PC-9 (cell line): ENCODE results near the gene ZNF331. TPM values are rescaled to one million over a fixed set of nuclear protein-coding genes. Genes with fewer than 3 reads are reported as not detected.

Experiments used
- BruUV-seq: library from RNA; stranded (reverse); fragments of 400-500 nt; replicated peaks from 2 replicates; lab custom pipeline; 2021; lab: Mats Ljungman, UMichigan
- CTCF ChIA-PET: fragments of 300-600 bp; sonication (Branson Sonifier 250); formaldehyde crosslinking; loops from one replicate; lab custom pipeline; 2022; ENCODE audit warnings: antibody characterized with exemption; lab: Charles Lee
- POLR2A ChIA-PET: fragments of 300-600 bp; sonication (Branson Sonifier 250); formaldehyde crosslinking; loops from one replicate; lab custom pipeline; 2022; ENCODE audit warnings: antibody characterized with exemption; ENCODE audit not compliant: unreplicated experiment; lab: Charles Lee
- DNase-seq, 2 experiments: peaks; one replicate each; pipeline versions ENCODE4 v3.0.0 to v3.0.0-alpha.2; 2015 to 2022; ENCODE audit warnings: mixed read lengths in 1 of 2
- H2AFZ ChIP-seq: fragments of 200-600 bp; sonication (generic); 2 replicates; pipeline ENCODE4 v1.8.1; 2017; ENCODE audit warnings: antibody characterized with exemption
- H3F3A ChIP-seq: fragments of 200-600 bp; sonication (generic); 2 replicates; pipeline ENCODE4 v1.8.1; 2017; ENCODE audit warnings: antibody characterized with exemption, mild to moderate bottlenecking, low read depth; ENCODE audit not compliant: insufficient read depth
- H3K27ac ChIP-seq: fragments of 200-600 bp; sonication (generic); 2 replicates; pipeline ENCODE4 v1.6.1; 2016; ENCODE audit warnings: mixed run types
- H3K27me3 ChIP-seq: fragments of 200-600 bp; sonication (generic); 2 replicates; pipeline ENCODE4 v1.6.1; 2016; ENCODE audit warnings: low read depth, mixed run types; ENCODE audit not compliant: insufficient read depth
- H3K36me3 ChIP-seq: fragments of 200-600 bp; sonication (generic); 2 replicates; pipeline ENCODE4 v1.6.1; 2016; ENCODE audit warnings: low read depth, mixed run types
- H3K4me1 ChIP-seq: fragments of 200-600 bp; sonication (generic); replicated peaks from 2 replicates; pipeline ENCODE4 v1.6.1; 2016; ENCODE audit warnings: mixed run types; ENCODE audit not compliant: insufficient read depth
- H3K4me2 ChIP-seq: fragments of 200-600 bp; sonication (generic); 2 replicates; pipeline ENCODE4 v1.6.1; 2017; ENCODE audit warnings: mixed run types
- H3K4me3 ChIP-seq: fragments of 200-600 bp; sonication (generic); 2 replicates; pipeline ENCODE4 v1.6.1; 2016; ENCODE audit warnings: mixed run types
- H3K79me2 ChIP-seq: fragments of 200-600 bp; sonication (generic); 2 replicates; pipeline ENCODE4 v1.6.1; 2017; ENCODE audit warnings: low read depth, mixed run types
- H3K9me2 ChIP-seq: fragments of 200-600 bp; sonication (generic); 2 replicates; pipeline ENCODE4 v1.8.1; 2017; ENCODE audit warnings: mild to moderate bottlenecking; ENCODE audit not compliant: insufficient read depth
- H3K9me3 ChIP-seq: fragments of 200-600 bp; sonication (generic); 2 replicates; pipeline ENCODE4 v1.8.1; 2016; ENCODE audit warnings: low read depth; ENCODE audit not compliant: insufficient read depth
- H4K20me1 ChIP-seq: fragments of 200-600 bp; sonication (generic); 2 replicates; pipeline ENCODE4 v1.8.1; 2017; ENCODE audit not compliant: insufficient read depth
- CTCF ChIP-seq: fragments of 200-600 bp; sonication (generic); conservative IDR thresholded peaks from 2 replicates; pipeline ENCODE4 v1.6.1; 2017; ENCODE audit warnings: mixed run types, antibody characterized with exemption, mild to moderate bottlenecking, moderate library complexity
- EZH2 ChIP-seq: fragments of 200-600 bp; sonication (generic); IDR thresholded peaks from 2 replicates; pipeline ENCODE4 v1.8.0; 2017; ENCODE audit warnings: antibody characterized with exemption, low read depth
- intact Hi-C: fragments of 100-400 bp; cut with micrococcal nuclease; formaldehyde crosslinking; loops from one replicate; pipeline ENCODE4 v1.10.0; 2022; ENCODE audit not compliant: unreplicated experiment
- total RNA-seq: library from RNA; stranded (reverse); gene quantifications from 2 replicates; pipeline ENCODE4 v1.2.3, GENCODE V29; 2021

The ZNF331 gene
- total RNA-seq, 1 experiment from 2014 or later: 39.2 TPM

GRCh38 chr19:53579518-53579917 lies 41.6 kb downstream of the ZNF331 start:
- Histone ChIP-seq H3K27me3 (no peaks in the 10 kb centered on the region), H3K79me2 (no peaks in the 10 kb centered on the region), H3K4me3 (no peak overlapping the region), H3K9me3 (peaks cover 57% of the 10 kb centered on the region), H3F3A (no peaks in the 10 kb centered on the region), H3K4me1 (no peaks in the 10 kb centered on the region), H3K36me3 (peaks cover 44% of the 10 kb centered on the region), H3K27ac (no peak overlapping the region), H4K20me1 (no peaks in the 10 kb centered on the region), H2AFZ (no peak overlapping the region), H3K9me2 (no peaks in the 10 kb centered on the region), H3K4me2 (no peak overlapping the region)
- intact Hi-C loops: no loop called here
- ChIA-PET POLR2A (no interaction called here), CTCF (no interaction called here)
- no peak for DNase-seq
- no TSS peak for BruUV-seq
- no peak for TF ChIP-seq CTCF

GRCh38 chr19:53580871-53581835 lies 43.2 kb downstream of the ZNF331 start:
- Histone ChIP-seq H3K9me3 (peaks cover 43% of the 10 kb centered on the region), H2AFZ (no peak overlapping the region), H3K4me3 (no peak overlapping the region), H3K27ac (no peak overlapping the region), H3F3A (no peaks in the 10 kb centered on the region), H3K36me3 (peaks cover 32% of the 10 kb centered on the region), H3K9me2 (no peaks in the 10 kb centered on the region), H3K4me1 (no peaks in the 10 kb centered on the region), H4K20me1 (no peaks in the 10 kb centered on the region), H3K79me2 (no peaks in the 10 kb centered on the region), H3K4me2 (no peak overlapping the region), H3K27me3 (no peaks in the 10 kb centered on the region)
- POLR2A ChIA-PET: no interaction called here
- TF ChIP-seq CTCF: no peak
- TF ChIP-seq EZH2: no peak
- CTCF ChIA-PET: no interaction called here
- DNase-seq: no peak
- BruUV-seq: no TSS peak
- intact Hi-C loops: no loop called here

- H3K9me3 ChIP-seq: peaks cover 36% of the 10 kb centered on the region
- H3K4me1 ChIP-seq: no peaks in the 10 kb centered on the region
- peaks cover 25% of the 10 kb centered on the region for H3K36me3 ChIP-seq
- intact Hi-C loops: no loop called here
- no peak for DNase-seq
- H3F3A ChIP-seq: no peaks in the 10 kb centered on the region
- no peak overlapping the region for H2AFZ ChIP-seq
- no peaks in the 10 kb centered on the region for H3K9me2 ChIP-seq
- BruUV-seq: no TSS peak
- H3K27ac ChIP-seq: no peak overlapping the region
- no peak overlapping the region for H3K4me3 ChIP-seq
- no peaks in the 10 kb centered on the region for H3K79me2 ChIP-seq
- no peaks in the 10 kb centered on the region for H4K20me1 ChIP-seq
- ChIA-PET CTCF (interaction anchor here (0.7 kb wide), 1 partner anchor 860 kb away, joined by 11 read pairs; no protein-coding TSS in a partner anchor), POLR2A (no interaction called here)
- no peaks in the 10 kb centered on the region for H3K27me3 ChIP-seq
- no peak for TF ChIP-seq EZH2
- TF ChIP-seq CTCF: no peak
- H3K4me2 ChIP-seq: no peak overlapping the region
These were observed 43.9 kb downstream of the ZNF331 start for GRCh38 chr19:53581871-53582279.
